Panc1 (cell line): ENCODE measurements around the gene ZNF20.

Experiments
- CTCF ChIP-seq: fragments of 450-650 bp; IDR thresholded peaks from 2 replicates; pipeline ENCODE4 v1.5.1; 2017; ENCODE audit warnings: mild to moderate bottlenecking
- POLR2AphosphoS5 ChIP-seq: IDR thresholded peaks from 2 replicates; pipeline ENCODE4 v1.6.1; 2012; ENCODE audit warnings: mild to moderate bottlenecking, low read depth, low read length, moderate library complexity
- REST ChIP-seq, 2 experiments: IDR thresholded peaks; 2 replicates each; pipeline ENCODE4 v1.6.1; 2011 to 2012; ENCODE audit warnings: low read depth in 2 of 2, control low read depth in 1 of 2, low read length in 1 of 2, mild to moderate bottlenecking in 1 of 2, moderate library complexity in 1 of 2; ENCODE audit not compliant: insufficient read depth in 1 of 2
- SIN3A ChIP-seq: IDR thresholded peaks from 2 replicates; pipeline ENCODE4 v1.6.1; 2012; ENCODE audit warnings: low read depth, mild to moderate bottlenecking, low read length, moderate library complexity, borderline replicate concordance; ENCODE audit not compliant: insufficient read depth

GRCh38 chr19:12111176-12111575 is 29.0 kb downstream of the ZNF20 start:
- TF ChIP-seq CTCF (no peak), POLR2AphosphoS5 (no peak), SIN3A (no peak), REST (IDR thresholded peaks at IDR 0.05; ENCODE audit: insufficient read depth in 1 of 2, low read depth in 2 of 2, low read length in 1 of 2) (no peak)
